Duodenal mucosa (tissue), 2 donors: ENCODE results near the gene PGS1.

Experiments
- H3K27ac ChIP-seq: one replicate; pipeline ENCODE4 v1.7.0; 2013; ENCODE audit warnings: low read depth, low read length
- H3K27me3 ChIP-seq, 2 donors: one replicate each; pipeline ENCODE4 v1.7.0; 2013; ENCODE audit warnings: low read length in 2 of 2, control low read depth in 1 of 2; ENCODE audit not compliant: insufficient read depth in 2 of 2, control insufficient read depth in 1 of 2
- H3K36me3 ChIP-seq, 2 donors: one replicate each; pipeline ENCODE4 v1.7.0; 2013; ENCODE audit warnings: low read length in 2 of 2, control low read depth in 1 of 2; ENCODE audit not compliant: insufficient read depth in 2 of 2, control insufficient read depth in 1 of 2
- H3K4me1 ChIP-seq, 2 donors: one replicate each; pipeline ENCODE4 v1.7.0; 2013; ENCODE audit warnings: low read length in 2 of 2, control low read depth in 1 of 2; ENCODE audit not compliant: insufficient read depth in 2 of 2, control insufficient read depth in 1 of 2
- H3K4me3 ChIP-seq, 2 donors: one replicate each; pipeline ENCODE4 v1.7.0; 2013; ENCODE audit warnings: low read length in 2 of 2, low read depth in 1 of 2
- H3K9ac ChIP-seq, 2 donors: one replicate each; pipeline ENCODE4 v1.7.0; 2013; ENCODE audit warnings: low read length in 2 of 2, low read depth in 1 of 2
- H3K9me3 ChIP-seq, 2 donors: one replicate each; pipeline ENCODE4 v1.7.0; 2013; ENCODE audit warnings: low read length in 2 of 2, control low read depth in 1 of 2; ENCODE audit not compliant: control insufficient read depth in 1 of 2

The PGS1 gene

DNA sequence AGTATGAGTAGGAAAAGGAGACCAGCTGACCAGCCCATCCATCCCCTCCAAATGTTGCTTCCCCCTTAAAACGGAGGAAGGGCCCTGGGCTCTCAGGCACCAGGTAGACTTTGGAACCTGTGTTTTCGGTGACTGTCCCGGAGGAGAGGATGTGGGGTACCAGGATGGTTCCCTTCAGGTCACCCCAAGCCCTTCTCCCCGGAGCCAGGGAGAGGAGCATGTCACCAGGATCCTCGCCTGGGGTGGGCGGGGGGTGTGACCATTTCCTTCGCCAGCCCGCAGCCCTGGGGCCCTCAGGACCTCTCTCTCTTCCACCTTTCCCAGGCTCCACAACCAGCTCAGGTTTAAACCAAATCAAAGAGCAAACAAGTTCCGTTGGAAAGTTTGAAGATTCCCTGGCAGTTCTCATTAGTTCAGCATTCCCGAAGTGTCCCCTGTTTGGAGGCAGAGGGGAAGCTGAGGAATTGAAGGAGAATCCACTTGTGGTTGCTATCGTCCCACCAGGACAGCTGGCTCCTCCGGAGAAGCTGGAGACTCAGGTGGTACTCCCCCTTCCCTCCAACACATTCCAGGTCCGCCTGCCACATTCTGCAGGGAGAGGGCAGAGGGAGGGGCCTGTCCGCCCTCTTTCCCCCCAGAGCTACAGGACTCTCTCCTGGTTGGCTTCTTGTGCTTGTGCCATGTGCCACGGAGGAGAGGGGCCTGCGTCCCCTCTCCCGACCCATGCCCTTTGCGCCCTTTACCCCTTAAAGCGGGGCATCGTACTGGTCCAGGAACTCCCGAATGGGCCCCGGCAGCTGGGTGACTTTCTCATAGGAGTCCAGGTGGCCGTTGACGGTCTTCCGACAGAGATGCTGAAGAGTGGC, 20.5 kb upstream of the PGS1 start:
- H3K4me3 ChIP-seq = peak overlapping the region; percentile 79 to 88
- H3K36me3 ChIP-seq = peaks cover 5 to 8% of the 10 kb centered on the region in 2 donors
- H3K9ac ChIP-seq = peak overlapping the region; percentile 2 to 82
- peaks cover 40 to 51% of the 10 kb centered on the region in 2 donors for H3K4me1 ChIP-seq
- H3K27me3 ChIP-seq = peaks cover 0 to 8% of the 10 kb centered on the region in 2 donors
- no peak overlapping the region for H3K27ac ChIP-seq
- H3K9me3 ChIP-seq = no peaks in the 10 kb centered on the region

- peaks cover 34 to 45% of the 10 kb centered on the region in 2 donors for H3K4me1 ChIP-seq
- H3K27ac ChIP-seq = peak overlapping the region; percentile 88
- H3K9ac ChIP-seq = peak overlapping the region; percentile 72 to 82
- H3K36me3 ChIP-seq = peaks cover 5 to 8% of the 10 kb centered on the region in 2 donors
- peaks cover 0 to 7% of the 10 kb centered on the region in 2 donors for H3K27me3 ChIP-seq
- H3K4me3 ChIP-seq = peak overlapping the region; percentile 79 to 88
- no peaks in the 10 kb centered on the region for H3K9me3 ChIP-seq
Measured at GRCh38 chr17:78358538-78359320, 19.7 kb upstream of the PGS1 start.

DNA sequence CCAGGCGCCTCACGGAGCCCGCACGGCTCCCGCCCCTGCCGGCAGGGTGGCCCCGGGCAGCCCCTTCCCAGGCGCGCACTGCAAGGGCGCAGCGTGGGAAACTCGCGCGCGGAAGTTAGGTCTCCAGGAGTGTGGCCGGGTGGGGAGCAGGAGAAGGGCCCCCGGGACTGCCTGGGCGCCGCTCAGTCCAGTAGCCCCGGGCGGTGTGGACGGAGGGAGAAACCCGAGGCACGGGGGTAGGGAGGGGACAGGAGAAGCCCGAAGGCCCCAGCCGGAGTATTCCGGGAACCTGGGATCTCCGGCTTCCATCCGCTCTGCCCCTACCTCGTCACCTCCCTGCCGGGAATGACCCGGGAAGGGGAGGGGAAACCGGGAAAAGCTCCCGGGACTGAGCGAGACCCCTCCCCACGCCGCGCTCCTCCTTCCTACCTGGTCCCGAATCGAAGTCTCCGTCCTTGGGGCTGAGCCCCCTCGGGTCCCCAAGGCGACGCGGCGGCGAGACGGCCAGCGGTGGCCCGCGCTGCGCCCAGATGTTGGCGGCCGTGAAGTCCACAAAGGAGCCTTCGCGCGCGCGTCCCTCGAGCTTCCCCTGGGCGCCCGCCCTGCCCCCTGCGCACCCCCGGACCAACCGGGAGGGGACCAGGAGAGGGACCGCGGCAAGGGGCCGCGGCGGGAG, 19.0 kb upstream of the PGS1 start:
- Histone ChIP-seq H3K27me3 (peaks cover 0 to 7% of the 10 kb centered on the region in 2 donors), H3K4me3 (peak overlapping the region; percentile 79 to 88), H3K27ac (peak overlapping the region; percentile 88), H3K9ac (peak overlapping the region; percentile 72 to 82), H3K9me3 (no peaks in the 10 kb centered on the region), H3K36me3 (peaks cover 5 to 8% of the 10 kb centered on the region in 2 donors), H3K4me1 (peaks cover 34 to 45% of the 10 kb centered on the region in 2 donors)

GRCh38 chr17:78359997-78360370, 18.5 kb upstream of the PGS1 start, which contains the start of gene SOCS3:
SOCS3 (minus strand) TSS chr17:78360077; CDS start chr17:78359095, 982 bp downstream.
- Histone ChIP-seq H3K36me3 (peaks cover 5 to 8% of the 10 kb centered on the region in 2 donors), H3K27me3 (peaks cover 0 to 8% of the 10 kb centered on the region in 2 donors), H3K27ac (peak within 1 kb of the TSS; percentile 88), H3K9me3 (no peaks in the 10 kb centered on the region), H3K9ac (peak within 1 kb of the TSS; percentile 72 to 82), H3K4me1 (peaks cover 31 to 42% of the 10 kb centered on the region in 2 donors), H3K4me3 (peak within 1 kb of the TSS; percentile 79 to 88)

GRCh38 chr17:78360371-78361224, 17.9 kb upstream of the PGS1 start:
- H3K9ac ChIP-seq = peak overlapping the region; percentile 54 to 71
- peak overlapping the region; percentile 83 for H3K27ac ChIP-seq
- peak overlapping the region; percentile 61 to 71 for H3K4me3 ChIP-seq
- peaks cover 29 to 36% of the 10 kb centered on the region in 2 donors for H3K4me1 ChIP-seq
- H3K36me3 ChIP-seq = peaks cover 5 to 8% of the 10 kb centered on the region in 2 donors
- H3K27me3 ChIP-seq = peaks cover 0 to 11% of the 10 kb centered on the region in 2 donors
- no peaks in the 10 kb centered on the region for H3K9me3 ChIP-seq

DNA sequence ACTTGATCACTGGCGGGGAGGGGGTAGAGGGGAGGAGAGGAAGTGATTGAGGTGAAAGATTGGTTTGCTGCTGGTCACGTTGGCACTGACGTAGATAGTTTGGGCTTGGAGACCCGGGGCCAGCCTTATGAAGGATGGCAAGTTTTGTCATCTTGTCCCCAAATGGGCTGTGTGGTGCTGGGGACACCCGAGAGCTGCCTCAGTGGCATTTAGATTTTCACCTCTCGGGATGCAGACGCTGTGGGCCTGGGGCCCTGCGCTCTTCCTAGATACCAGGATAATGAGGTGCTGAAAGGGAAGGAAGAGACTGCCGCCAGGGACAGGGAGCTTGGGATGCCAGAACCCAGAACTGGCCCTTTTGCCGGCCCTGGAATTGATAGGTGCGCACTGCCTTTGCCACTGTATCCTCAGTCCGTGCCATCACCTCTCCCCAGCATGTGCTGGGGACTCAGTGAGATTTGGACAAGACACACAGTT, 17.2 kb upstream of the PGS1 start:
- Histone ChIP-seq H3K27me3 (peaks cover 0 to 12% of the 10 kb centered on the region in 2 donors), H3K9me3 (no peaks in the 10 kb centered on the region), H3K27ac (no peak overlapping the region), H3K4me1 (peaks cover 26 to 33% of the 10 kb centered on the region in 2 donors), H3K4me3 (no peak overlapping the region), H3K36me3 (peaks cover 5 to 8% of the 10 kb centered on the region in 2 donors), H3K9ac (no peak overlapping the region)

- H3K36me3 ChIP-seq = peaks cover 5 to 8% of the 10 kb centered on the region in 2 donors
- no peak overlapping the region for H3K9ac ChIP-seq
- peaks cover 21 to 26% of the 10 kb centered on the region in 2 donors for H3K4me1 ChIP-seq
- no peak overlapping the region for H3K27ac ChIP-seq
- H3K4me3 ChIP-seq = no peak overlapping the region
- no peaks in the 10 kb centered on the region for H3K9me3 ChIP-seq
- H3K27me3 ChIP-seq = peaks cover 0 to 13% of the 10 kb centered on the region in 2 donors
Measured at GRCh38 chr17:78362232-78362631, 16.2 kb upstream of the PGS1 start.

DNA sequence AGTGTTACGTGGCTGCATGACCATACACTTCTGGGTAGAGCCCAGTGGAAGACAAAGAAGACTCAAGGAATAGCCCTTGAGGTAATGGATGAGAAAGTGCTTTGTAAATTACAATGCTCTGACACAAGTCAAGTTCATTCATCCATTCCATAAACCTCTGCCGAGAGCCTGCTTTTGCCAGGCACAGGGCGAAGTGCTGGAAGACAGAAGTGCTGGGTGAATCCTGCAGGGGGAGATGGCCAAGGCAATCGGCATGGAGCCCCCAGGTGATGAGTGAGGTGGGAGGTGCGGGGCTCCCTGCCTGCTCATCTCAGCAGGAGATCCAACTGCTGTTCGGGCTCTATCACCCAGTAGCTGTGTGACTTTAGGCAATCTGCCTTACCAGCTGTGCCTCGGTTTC, 15.8 kb upstream of the PGS1 start:
- H3K27ac ChIP-seq = no peak overlapping the region
- no peak overlapping the region for H3K9ac ChIP-seq
- peaks cover 0 to 13% of the 10 kb centered on the region in 2 donors for H3K27me3 ChIP-seq
- H3K9me3 ChIP-seq = no peaks in the 10 kb centered on the region
- peaks cover 17 to 22% of the 10 kb centered on the region in 2 donors for H3K4me1 ChIP-seq
- no peak overlapping the region for H3K4me3 ChIP-seq
- peaks cover 5 to 6% of the 10 kb centered on the region in 2 donors for H3K36me3 ChIP-seq
